Stomach (tissue), 9 donors: ENCODE results near the gene LAMTOR3. TPM values are rescaled to one million over a fixed set of nuclear protein-coding genes. Genes with fewer than 3 reads are reported as not detected.

Experiments
- DNase-seq, 2 donors: peaks; one replicate each; pipeline versions ENCODE4 v3.0.0 to v3.0.0-alpha.2; 2013 to 2019
- H3K27ac ChIP-seq, 5 donors: fragments of 200-600 bp in 4 of 5; sonication (generic) in 4 of 5; one replicate each; pipeline ENCODE4 v1.5.1; 2013 to 2019; ENCODE audit warnings: mild to moderate bottlenecking in 1 of 5, moderate library complexity in 1 of 5
- H3K27me3 ChIP-seq, 3 donors: fragments of 200-600 bp; sonication (generic); one replicate each; pipeline ENCODE4 v1.5.1; 2017 to 2019; ENCODE audit warnings: mixed run types in 1 of 3
- H3K36me3 ChIP-seq, 4 donors: fragments of 200-600 bp; sonication (generic); 1 replicate in 3 of 4; 2 replicates in 1 of 4; pipeline ENCODE4 v1.5.1; 2016 to 2019
- H3K4me1 ChIP-seq, 4 donors: fragments of 200-600 bp; sonication (generic); one replicate each; pipeline ENCODE4 v1.5.1; 2016 to 2019
- H3K4me3 ChIP-seq, 4 donors: fragments of 200-600 bp; sonication (generic) in 3 of 4; one replicate each; pipeline ENCODE4 v1.5.1; 2016 to 2019; ENCODE audit warnings: mild to moderate bottlenecking in 1 of 4
- H3K9me3 ChIP-seq, 4 donors: fragments of 200-600 bp; sonication (generic); one replicate each; pipeline ENCODE4 v1.5.1; 2016 to 2019
- EP300 ChIP-seq: sonication (generic); formaldehyde crosslinking; IDR thresholded peaks from one replicate; pipeline ENCODE4 v1.6.1; 2017; ENCODE audit warnings: antibody characterized with exemption
- POLR2A ChIP-seq, 4 donors: fragments of 450-650 bp; IDR thresholded peaks; one replicate each; pipeline ENCODE4 v1.6.1; 2016; ENCODE audit warnings: antibody characterized with exemption in 4 of 4, control low read depth in 2 of 4, mild to moderate bottlenecking in 1 of 4, moderate library complexity in 1 of 4
- POLR2AphosphoS5 ChIP-seq, 3 donors: sonication (generic); formaldehyde crosslinking; IDR thresholded peaks; one replicate each; pipeline ENCODE4 v1.6.1; 2016; ENCODE audit warnings: antibody characterized with exemption in 3 of 3
- WGBS, 5 donors: extraction: QIAGEN DNeasy Blood & Tissue Kit in 3 of 5; methylation state at CpG; one replicate each; pipeline versions ENCODE4 v1.1.5 to v1.1.7; 2013 to 2018; 5-methylcytosine and 5-hydroxymethylcytosine counted together
- intact Hi-C: fragments of 100-400 bp; cut with DNase I; formaldehyde crosslinking; loops from one replicate; pipeline ENCODE4 v1.15.1; 2023; ENCODE audit warnings: low total_unique reads
- polyA plus RNA-seq, 3 donors: library from polyadenylated mRNA; stranded (reverse); fragments of 200-250 nt; gene quantifications; one replicate each; pipeline ENCODE4 v1.2.3, GENCODE V29; 2013
- total RNA-seq, 5 donors: library from RNA; depleted of rRNA; stranded (reverse); fragments of >200 nt; gene quantifications; one replicate each; pipeline versions ENCODE4 v1.1.0 to v1.2.3, GENCODE V29; 2014 to 2016
- TF ChIP-seq, protein P1 (sequence below), 7 experiments: fragments of 450-650 bp in 4 of 7; fragments of 200-600 bp in 3 of 7; sonication (generic) in 3 of 7; IDR thresholded peaks; one replicate each; pipeline ENCODE4 v1.5.1; 2016 to 2019; ENCODE audit warnings: antibody characterized with exemption in 7 of 7, control low read depth in 2 of 7, mild to moderate bottlenecking in 1 of 7
- donor health status: healthy with polysubstance abuse.
- donor health status: Bipolar disorder and iron deficiency.
- donor health status: healthy.

LAMTOR3 gene
- total and polyA plus RNA-seq, 8 donors: 1.7 to 88.4 (median 40.0) TPM

DNA sequence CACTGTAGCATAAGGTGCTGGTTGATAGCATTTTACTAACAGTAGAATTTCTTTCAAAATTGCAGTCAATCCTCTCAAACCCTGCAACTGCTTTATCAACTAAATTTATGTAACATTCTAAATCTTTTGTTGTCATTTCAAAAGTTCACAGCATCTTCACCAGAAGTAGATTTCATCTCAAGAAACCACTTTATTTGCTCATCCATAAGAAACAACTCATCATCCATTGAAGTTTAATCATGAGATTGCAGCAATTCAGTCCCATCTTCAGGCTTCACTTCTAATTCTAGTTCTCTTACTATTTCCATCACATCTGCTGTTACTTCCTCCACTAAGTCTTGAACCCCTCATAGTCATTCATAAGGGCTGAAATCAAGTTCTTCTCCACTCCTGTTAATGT lies 21.7 kb downstream of the LAMTOR3 start:
- Histone ChIP-seq H3K4me1 (no peaks in the 10 kb centered on the region), H3K27me3 (no peaks in the 10 kb centered on the region), H3K4me3 (no peak overlapping the region), H3K27ac (no peak overlapping the region), H3K9me3 (no peaks in the 10 kb centered on the region), H3K36me3 (peaks cover 0 to 10% (median 6%) of the 10 kb centered on the region in 4 donors)
- TF ChIP-seq POLR2A (IDR thresholded peaks at IDR 0.05): no peak
- no peak for TF ChIP-seq POLR2AphosphoS5 (IDR thresholded peaks at IDR 0.05)
- TF ChIP-seq EP300: no peak
- TF ChIP-seq, protein P1, sequence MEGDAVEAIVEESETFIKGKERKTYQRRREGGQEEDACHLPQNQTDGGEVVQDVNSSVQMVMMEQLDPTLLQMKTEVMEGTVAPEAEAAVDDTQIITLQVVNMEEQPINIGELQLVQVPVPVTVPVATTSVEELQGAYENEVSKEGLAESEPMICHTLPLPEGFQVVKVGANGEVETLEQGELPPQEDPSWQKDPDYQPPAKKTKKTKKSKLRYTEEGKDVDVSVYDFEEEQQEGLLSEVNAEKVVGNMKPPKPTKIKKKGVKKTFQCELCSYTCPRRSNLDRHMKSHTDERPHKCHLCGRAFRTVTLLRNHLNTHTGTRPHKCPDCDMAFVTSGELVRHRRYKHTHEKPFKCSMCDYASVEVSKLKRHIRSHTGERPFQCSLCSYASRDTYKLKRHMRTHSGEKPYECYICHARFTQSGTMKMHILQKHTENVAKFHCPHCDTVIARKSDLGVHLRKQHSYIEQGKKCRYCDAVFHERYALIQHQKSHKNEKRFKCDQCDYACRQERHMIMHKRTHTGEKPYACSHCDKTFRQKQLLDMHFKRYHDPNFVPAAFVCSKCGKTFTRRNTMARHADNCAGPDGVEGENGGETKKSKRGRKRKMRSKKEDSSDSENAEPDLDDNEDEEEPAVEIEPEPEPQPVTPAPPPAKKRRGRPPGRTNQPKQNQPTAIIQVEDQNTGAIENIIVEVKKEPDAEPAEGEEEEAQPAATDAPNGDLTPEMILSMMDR (IDR thresholded peaks at IDR 0.05): no peak
- DNase-seq: no peak
- intact Hi-C loops: no loop called here

DNA sequence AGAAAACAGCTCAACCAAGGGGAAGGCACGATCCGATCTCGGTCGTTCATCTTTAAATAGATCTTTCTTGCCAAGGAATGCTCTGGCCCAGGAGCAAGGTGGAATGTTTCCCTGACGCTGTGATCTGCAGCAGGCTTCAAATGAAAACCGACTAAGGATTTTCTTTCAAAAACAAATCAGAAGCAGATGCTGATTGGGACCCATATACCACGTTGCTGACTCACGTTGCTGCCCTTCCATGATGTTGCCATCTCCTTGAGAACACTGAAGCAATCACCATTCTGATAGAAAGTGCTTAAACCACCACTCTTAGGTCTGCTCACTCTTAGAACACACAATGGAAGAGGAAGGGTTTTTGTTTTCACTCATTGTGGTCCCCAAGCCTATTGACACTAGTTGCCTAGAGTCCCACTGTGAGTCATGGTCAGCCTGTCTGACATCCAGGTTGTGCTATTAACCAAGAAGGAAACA lies 26.1 kb downstream of the LAMTOR3 start:
- TF ChIP-seq EP300 (no peak), POLR2A (IDR thresholded peaks at IDR 0.05) (no peak), POLR2AphosphoS5 (IDR thresholded peaks at IDR 0.05) (no peak)
- no peak for DNase-seq
- intact Hi-C loops: no loop called here

DNA sequence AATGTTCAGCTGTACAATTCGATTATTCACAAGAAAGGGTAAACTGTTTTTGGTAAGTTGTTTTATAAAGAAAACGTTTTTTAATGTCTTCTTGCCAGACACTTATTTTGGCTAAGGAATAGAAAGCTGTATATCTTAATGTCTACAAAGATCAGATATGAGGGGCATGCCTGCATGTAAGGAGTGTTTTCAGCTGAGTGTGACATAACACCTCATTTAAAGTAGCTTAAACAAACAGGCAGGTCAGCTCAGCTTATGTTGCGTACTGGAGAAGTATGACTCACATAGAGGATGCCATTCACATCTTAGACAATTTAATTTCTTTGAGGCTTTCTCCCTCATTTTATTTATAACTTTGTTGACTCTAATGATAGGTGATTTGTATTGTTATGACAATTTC lies 30.4 kb downstream of the LAMTOR3 start:
- Histone ChIP-seq H3K36me3 (peaks cover 0 to 12% (median 0%) of the 10 kb centered on the region in 4 donors), H3K4me1 (no peaks in the 10 kb centered on the region), H3K4me3 (no peak overlapping the region), H3K27ac (no peak overlapping the region), H3K27me3 (no peaks in the 10 kb centered on the region), H3K9me3 (no peaks in the 10 kb centered on the region)
- intact Hi-C loops: no loop called here
- WGBS, 5 donors: 38 to 67% (median 55%) methylated on average over 3 of the region's 3 CpGs
- TF ChIP-seq EP300 (no peak), POLR2AphosphoS5 (IDR thresholded peaks at IDR 0.05) (no peak), POLR2A (IDR thresholded peaks at IDR 0.05) (no peak)
- TF ChIP-seq, protein P1 (IDR thresholded peaks at IDR 0.05): no peak
- no peak for DNase-seq

More for the DNA sequence above, 26.1 kb downstream of the LAMTOR3 start:
- Histone ChIP-seq H3K4me1 (no peaks in the 10 kb centered on the region), H3K9me3 (no peaks in the 10 kb centered on the region), H3K27me3 (no peaks in the 10 kb centered on the region), H3K36me3 (peaks cover 0 to 12% (median 0%) of the 10 kb centered on the region in 4 donors), H3K4me3 (no peak overlapping the region), H3K27ac (no peak overlapping the region)
- whole genome bisulfite sequencing, 5 donors: 62 to 68% (median 63%) methylated on average over 8 of the region's 8 CpGs

DNA sequence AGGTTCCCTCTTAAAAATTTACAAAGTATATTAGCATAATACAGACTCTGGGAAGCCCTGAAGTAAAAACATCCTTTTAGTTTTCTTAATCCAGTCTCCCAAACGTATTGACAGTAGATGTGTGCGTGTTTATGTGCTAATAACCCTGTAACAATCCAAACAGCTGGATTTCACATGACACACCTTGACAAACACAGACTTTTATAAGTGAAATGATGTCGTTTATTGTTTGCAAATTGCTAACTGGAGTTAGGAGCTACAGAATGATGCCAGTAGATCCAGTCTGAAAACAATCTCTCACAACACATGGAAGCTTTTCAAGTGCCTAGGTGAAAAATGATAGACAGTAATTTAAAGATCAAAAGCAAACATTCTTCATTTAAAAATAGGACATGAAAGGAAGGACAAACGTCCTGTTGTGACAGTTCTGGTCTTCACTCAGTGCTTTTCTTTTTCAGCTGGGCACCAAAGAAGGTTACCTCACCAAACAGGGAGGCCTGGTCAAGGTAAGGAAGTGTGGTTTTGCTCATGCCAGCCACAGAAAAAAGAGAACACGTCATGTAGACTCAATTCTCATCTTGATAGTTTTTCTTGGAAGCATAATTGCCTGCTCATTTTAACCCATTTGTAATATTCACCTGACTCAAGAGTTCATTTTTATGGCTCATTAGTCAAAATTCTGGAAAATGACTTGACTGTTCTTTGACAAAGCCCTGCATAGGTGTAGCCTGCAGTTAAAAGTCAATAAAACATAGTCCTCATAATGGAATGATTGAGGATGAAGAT lies 32.9 kb downstream of the LAMTOR3 start:
- TF ChIP-seq, protein P1 (IDR thresholded peaks at IDR 0.05): no peak
- TF ChIP-seq POLR2A (IDR thresholded peaks at IDR 0.05) (no peak), POLR2AphosphoS5 (IDR thresholded peaks at IDR 0.05) (no peak), EP300 (no peak)
- WGBS, 5 donors: 34 to 56% (median 48%) methylated on average over 5 of the region's 5 CpGs

DNA sequence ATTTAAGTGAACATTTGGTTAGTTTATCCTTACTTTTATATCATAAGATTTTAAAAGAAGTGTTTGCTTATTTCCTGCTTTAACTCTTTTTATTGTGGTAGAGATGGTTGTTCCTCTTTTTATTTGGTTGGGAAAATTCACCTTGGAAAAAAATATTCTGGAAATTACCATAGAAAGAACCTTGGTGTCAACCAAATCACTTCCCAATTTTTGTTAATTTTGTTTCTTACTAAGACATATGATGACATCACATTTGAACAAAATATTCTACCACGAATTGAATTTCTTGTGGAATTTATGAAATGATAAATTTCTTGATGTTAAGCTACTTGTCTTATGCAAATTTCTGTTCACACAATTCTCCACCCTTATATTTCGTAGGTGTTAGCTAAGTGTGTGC lies 33.7 kb downstream of the LAMTOR3 start:
- DNase-seq: no peak
- Histone ChIP-seq H3K4me1 (no peaks in the 10 kb centered on the region), H3K4me3 (no peak overlapping the region), H3K9me3 (no peaks in the 10 kb centered on the region), H3K27ac (no peak overlapping the region), H3K36me3 (no peaks in the 10 kb centered on the region), H3K27me3 (no peaks in the 10 kb centered on the region)
- TF ChIP-seq EP300: no peak
- no peak for TF ChIP-seq POLR2AphosphoS5 (IDR thresholded peaks at IDR 0.05)
- no peak for TF ChIP-seq POLR2A (IDR thresholded peaks at IDR 0.05)
- TF ChIP-seq, protein P1 (IDR thresholded peaks at IDR 0.05): no peak
- intact Hi-C loops: no loop called here
- 72 to 85% (median 78%) methylated on average over 2 of the region's 2 CpGs for WGBS, 5 donors

More for the DNA sequence above, 32.9 kb downstream of the LAMTOR3 start:
- no peaks in the 10 kb centered on the region for H3K4me1 ChIP-seq
- peaks cover 0 to 4% (median 0%) of the 10 kb centered on the region in 4 donors for H3K36me3 ChIP-seq
- intact Hi-C loops: no loop called here
- H3K9me3 ChIP-seq: no peaks in the 10 kb centered on the region
- no peaks in the 10 kb centered on the region for H3K27me3 ChIP-seq
- DNase-seq: no peak
- H3K27ac ChIP-seq: peak overlapping the region in 1 of 5 donors; percentile 10
- no peak overlapping the region for H3K4me3 ChIP-seq
